Left ventricle myocardium inferior (tissue), 1 donor: ENCODE results near the gene AK9. TPM values are rescaled to one million over a fixed set of nuclear protein-coding genes. Genes with fewer than 3 reads are reported as not detected.

Experiments
- DNase-seq: peaks from one replicate; pipeline ENCODE4 v3.0.0-alpha.2; 2020
- H3K27ac ChIP-seq: fragments of 200-600 bp; replicated peaks from 2 replicates; pipeline ENCODE4 v1.8.0; 2021
- H3K27me3 ChIP-seq: fragments of 200-600 bp; 2 replicates; pipeline ENCODE4 v1.8.0; 2021; ENCODE audit warnings: low read depth
- H3K36me3 ChIP-seq: fragments of 200-600 bp; 2 replicates; pipeline ENCODE4 v1.8.0; 2021
- H3K4me1 ChIP-seq: fragments of 200-600 bp; 2 replicates; pipeline ENCODE4 v1.8.0; 2021
- H3K4me3 ChIP-seq: fragments of 200-600 bp; 2 replicates; pipeline ENCODE4 v1.8.0; 2021; ENCODE audit warnings: mild to moderate bottlenecking, moderate library complexity
- H3K9me3 ChIP-seq: fragments of 200-600 bp; replicated peaks from 2 replicates; pipeline ENCODE4 v1.8.0; 2021
- CTCF ChIP-seq: fragments of 200-600 bp; IDR thresholded peaks from 2 replicates; pipeline ENCODE4 v1.8.0; 2021; ENCODE audit warnings: antibody characterized with exemption, mild to moderate bottlenecking, borderline replicate concordance
- intact Hi-C: fragments of 100-400 bp; cut with micrococcal nuclease; formaldehyde crosslinking; loops from one replicate; pipeline ENCODE4 v1.11.0; 2022
- total RNA-seq: library from RNA; stranded (reverse); fragmentation: NEBNext Ultra II Directional; extraction: Animal tissue kit (Norgen Biotek cat#: 25700); gene quantifications from one replicate; pipeline ENCODE4 v1.2.1, GENCODE V29; 2021
- donor health status: DM: no; HTN: yes; CAD: no; lungs with severe emphysema.

Gene AK9
- total RNA-seq, 1 donor from 2014 or later, result 12.6 TPM

GRCh38 chr6:109498936-109499335 lies 192.1 kb downstream of the AK9 start:
- no peaks in the 10 kb centered on the region for H3K9me3 ChIP-seq
- DNase-seq, result no peak
- no peak for TF ChIP-seq CTCF

GRCh38 chr6:109498052-109498451 lies 192.9 kb downstream of the AK9 start:
- no peaks in the 10 kb centered on the region for H3K27me3 ChIP-seq
- intact Hi-C loops, result no loop called here
- no peak overlapping the region for H3K4me3 ChIP-seq
- no peaks in the 10 kb centered on the region for H3K36me3 ChIP-seq
- no peaks in the 10 kb centered on the region for H3K9me3 ChIP-seq
- no peak overlapping the region for H3K27ac ChIP-seq
- no peaks in the 10 kb centered on the region for H3K4me1 ChIP-seq
- no peak for TF ChIP-seq CTCF
- DNase-seq, result no peak

More at GRCh38 chr6:109498936-109499335, 192.1 kb downstream of the AK9 start:
- H3K27me3 ChIP-seq, result no peaks in the 10 kb centered on the region
- no peak overlapping the region for H3K27ac ChIP-seq
- H3K36me3 ChIP-seq, result no peaks in the 10 kb centered on the region
- no peak overlapping the region for H3K4me3 ChIP-seq
- intact Hi-C loops, result no loop called here
- H3K4me1 ChIP-seq, result no peaks in the 10 kb centered on the region

GRCh38 chr6:109496036-109496772 lies 194.8 kb downstream of the AK9 start:
- H3K4me1 ChIP-seq, result no peaks in the 10 kb centered on the region
- no peaks in the 10 kb centered on the region for H3K9me3 ChIP-seq
- no peak overlapping the region for H3K27ac ChIP-seq
- H3K4me3 ChIP-seq, result no peak overlapping the region
- DNase-seq, result no peak
- no peaks in the 10 kb centered on the region for H3K36me3 ChIP-seq
- intact Hi-C loops, result no loop called here
- H3K27me3 ChIP-seq, result no peaks in the 10 kb centered on the region
- no peak for TF ChIP-seq CTCF

GRCh38 chr6:109493865-109494264 lies 197.1 kb downstream of the AK9 start:
- H3K27ac ChIP-seq, result no peak overlapping the region
- H3K36me3 ChIP-seq, result no peaks in the 10 kb centered on the region
- DNase-seq, result no peak
- H3K4me1 ChIP-seq, result no peaks in the 10 kb centered on the region
- intact Hi-C loops, result no loop called here
- H3K27me3 ChIP-seq, result no peaks in the 10 kb centered on the region
- H3K9me3 ChIP-seq, result no peaks in the 10 kb centered on the region
- TF ChIP-seq CTCF, result no peak
- H3K4me3 ChIP-seq, result no peak overlapping the region

- intact Hi-C loops, result no loop called here
- no peaks in the 10 kb centered on the region for H3K9me3 ChIP-seq
- H3K27me3 ChIP-seq, result no peaks in the 10 kb centered on the region
- TF ChIP-seq CTCF, result no peak
- no peaks in the 10 kb centered on the region for H3K4me1 ChIP-seq
- H3K4me3 ChIP-seq, result no peak overlapping the region
- no peak for DNase-seq
- no peak overlapping the region for H3K27ac ChIP-seq
- H3K36me3 ChIP-seq, result no peaks in the 10 kb centered on the region
Observed at GRCh38 chr6:109491207-109491938, 199.6 kb downstream of the AK9 start.
